Left ventricle myocardium inferior (tissue), 1 donor: Measurements from ENCODE around the gene ALPP. TPM values are rescaled to one million over a fixed set of nuclear protein-coding genes. Genes with fewer than 3 reads are reported as not detected.

Experiments
- DNase-seq: peaks from one replicate; pipeline ENCODE4 v3.0.0-alpha.2; 2020
- H3K27ac ChIP-seq: fragments of 200-600 bp; replicated peaks from 2 replicates; pipeline ENCODE4 v1.8.0; 2021
- H3K27me3 ChIP-seq: fragments of 200-600 bp; 2 replicates; pipeline ENCODE4 v1.8.0; 2021; ENCODE audit warnings: low read depth
- H3K36me3 ChIP-seq: fragments of 200-600 bp; 2 replicates; pipeline ENCODE4 v1.8.0; 2021
- H3K4me1 ChIP-seq: fragments of 200-600 bp; 2 replicates; pipeline ENCODE4 v1.8.0; 2021
- H3K4me3 ChIP-seq: fragments of 200-600 bp; 2 replicates; pipeline ENCODE4 v1.8.0; 2021; ENCODE audit warnings: mild to moderate bottlenecking, moderate library complexity
- H3K9me3 ChIP-seq: fragments of 200-600 bp; replicated peaks from 2 replicates; pipeline ENCODE4 v1.8.0; 2021
- intact Hi-C: fragments of 100-400 bp; cut with micrococcal nuclease; formaldehyde crosslinking; loops from one replicate; pipeline ENCODE4 v1.11.0; 2022
- total RNA-seq: library from RNA; stranded (reverse); fragmentation: NEBNext Ultra II Directional; extraction: Animal tissue kit (Norgen Biotek cat#: 25700); gene quantifications from one replicate; pipeline ENCODE4 v1.2.1, GENCODE V29; 2021
- TF ChIP-seq, protein P1 (sequence below): fragments of 200-600 bp; IDR thresholded peaks from 2 replicates; pipeline ENCODE4 v1.8.0; 2021; ENCODE audit warnings: antibody characterized with exemption, mild to moderate bottlenecking, borderline replicate concordance
- donor health status: DM: no; HTN: yes; CAD: no; lungs with severe emphysema.

ALPP gene
- total RNA-seq, 1 donor from 2014 or later, result not detected

DNA sequence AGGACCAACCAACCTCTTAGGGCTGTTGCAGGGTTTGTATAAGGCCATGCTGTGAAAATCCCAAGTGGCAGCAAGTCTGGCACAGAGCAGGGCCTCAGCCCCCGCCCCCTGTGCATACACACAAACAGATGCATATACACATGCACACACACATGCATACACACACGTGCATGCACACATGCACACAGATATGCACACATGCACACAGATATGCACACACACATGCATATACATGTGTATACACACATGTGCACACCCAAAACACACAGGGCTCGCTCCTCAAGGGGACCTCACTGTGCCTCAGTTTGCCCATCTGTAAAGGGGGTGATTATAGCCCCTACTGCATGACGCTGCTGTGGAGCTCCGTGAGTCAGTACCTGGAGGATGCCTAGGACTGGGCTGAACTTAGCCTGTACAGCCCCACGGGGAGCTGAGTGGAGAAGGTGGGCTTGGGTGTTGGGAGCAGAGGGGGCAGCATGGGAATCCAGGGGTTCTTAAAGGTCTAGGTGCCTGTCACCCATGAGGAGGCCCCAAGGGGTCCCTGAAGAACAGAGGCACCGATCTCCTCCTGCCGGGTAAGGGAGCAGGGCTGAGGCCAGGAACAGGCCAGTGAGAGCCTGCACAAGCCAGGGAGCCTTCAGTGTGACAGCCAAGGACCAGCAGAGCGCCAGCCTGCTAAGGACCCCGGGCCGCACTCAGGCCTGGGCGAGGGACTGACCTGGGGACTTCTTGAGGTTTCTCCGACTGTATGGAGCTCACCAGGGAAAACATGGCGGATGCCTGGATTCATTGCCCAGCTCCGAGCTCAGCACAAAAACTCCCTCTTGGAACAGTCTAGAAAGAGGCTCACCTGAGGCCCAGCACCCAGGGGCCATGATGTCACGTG, 53.4 kb downstream of the ALPP start:
- Histone ChIP-seq H3K27me3 (peaks cover 48% of the 10 kb centered on the region), H3K4me3 (no peak overlapping the region), H3K27ac (no peak overlapping the region), H3K9me3 (no peaks in the 10 kb centered on the region), H3K4me1 (no peaks in the 10 kb centered on the region), H3K36me3 (no peaks in the 10 kb centered on the region)
- DNase-seq, result no peak
- TF ChIP-seq, protein P1, sequence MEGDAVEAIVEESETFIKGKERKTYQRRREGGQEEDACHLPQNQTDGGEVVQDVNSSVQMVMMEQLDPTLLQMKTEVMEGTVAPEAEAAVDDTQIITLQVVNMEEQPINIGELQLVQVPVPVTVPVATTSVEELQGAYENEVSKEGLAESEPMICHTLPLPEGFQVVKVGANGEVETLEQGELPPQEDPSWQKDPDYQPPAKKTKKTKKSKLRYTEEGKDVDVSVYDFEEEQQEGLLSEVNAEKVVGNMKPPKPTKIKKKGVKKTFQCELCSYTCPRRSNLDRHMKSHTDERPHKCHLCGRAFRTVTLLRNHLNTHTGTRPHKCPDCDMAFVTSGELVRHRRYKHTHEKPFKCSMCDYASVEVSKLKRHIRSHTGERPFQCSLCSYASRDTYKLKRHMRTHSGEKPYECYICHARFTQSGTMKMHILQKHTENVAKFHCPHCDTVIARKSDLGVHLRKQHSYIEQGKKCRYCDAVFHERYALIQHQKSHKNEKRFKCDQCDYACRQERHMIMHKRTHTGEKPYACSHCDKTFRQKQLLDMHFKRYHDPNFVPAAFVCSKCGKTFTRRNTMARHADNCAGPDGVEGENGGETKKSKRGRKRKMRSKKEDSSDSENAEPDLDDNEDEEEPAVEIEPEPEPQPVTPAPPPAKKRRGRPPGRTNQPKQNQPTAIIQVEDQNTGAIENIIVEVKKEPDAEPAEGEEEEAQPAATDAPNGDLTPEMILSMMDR, result no peak
- intact Hi-C loops, result loop anchor here (10.0 kb wide), 1 partner anchor 527 kb away; no protein-coding TSS in a partner anchor

Other genes starting within 250 kb of the ALPP start
- not detected for gene ALPG, start 28.1 kb downstream of the ALPP start, total RNA-seq
- not detected for gene ALPI, start 77.4 kb downstream of the ALPP start, total RNA-seq
- gene ECEL1, start 109.1 kb downstream of the ALPP start, total RNA-seq, result not detected
- not detected for gene PRSS56, start 141.6 kb downstream of the ALPP start, total RNA-seq
- not detected for gene CHRND, start 147.4 kb downstream of the ALPP start, total RNA-seq
- not detected for gene CHRNG, start 160.9 kb downstream of the ALPP start, total RNA-seq
- 2.4 TPM for gene TIGD1, start 171.8 kb downstream of the ALPP start, total RNA-seq
- gene EIF4E2, start 171.9 kb downstream of the ALPP start, total RNA-seq, result 44.2 TPM